Epithelial cell of proximal tubule (primary cell): ENCODE results near the gene DBN1. TPM values are rescaled to one million over a fixed set of nuclear protein-coding genes. Genes with fewer than 3 reads are reported as not detected.
"Not testable (repeated sequence)": the region's sequence is repeated elsewhere in the genome, so short reads cannot be mapped to it uniquely, and the experiment has no call there.

ENCODE experiments used
- DNase-seq: peaks from one replicate; pipeline ENCODE4 v3.0.0-alpha.2; 2011; ENCODE audit warnings: low read depth
- H3K4me3 ChIP-seq: 2 replicates; pipeline ENCODE4 v1.5.1; 2011; ENCODE audit warnings: low read depth, mild to moderate bottlenecking, low read length
- total RNA-seq: library from RNA; depleted of rRNA; stranded (reverse); fragments of >200 nt; gene quantifications from 2 replicates; pipeline ENCODE4 v1.2.3, GENCODE V29; 2015
- TF ChIP-seq, protein P1 (sequence below): conservative IDR thresholded peaks from 2 replicates; pipeline ENCODE4 v1.5.1; 2012; ENCODE audit warnings: low read depth, mild to moderate bottlenecking, low read length

The DBN1 gene
- total RNA-seq, 1 donor from 2014 or later: 471 TPM

DNA sequence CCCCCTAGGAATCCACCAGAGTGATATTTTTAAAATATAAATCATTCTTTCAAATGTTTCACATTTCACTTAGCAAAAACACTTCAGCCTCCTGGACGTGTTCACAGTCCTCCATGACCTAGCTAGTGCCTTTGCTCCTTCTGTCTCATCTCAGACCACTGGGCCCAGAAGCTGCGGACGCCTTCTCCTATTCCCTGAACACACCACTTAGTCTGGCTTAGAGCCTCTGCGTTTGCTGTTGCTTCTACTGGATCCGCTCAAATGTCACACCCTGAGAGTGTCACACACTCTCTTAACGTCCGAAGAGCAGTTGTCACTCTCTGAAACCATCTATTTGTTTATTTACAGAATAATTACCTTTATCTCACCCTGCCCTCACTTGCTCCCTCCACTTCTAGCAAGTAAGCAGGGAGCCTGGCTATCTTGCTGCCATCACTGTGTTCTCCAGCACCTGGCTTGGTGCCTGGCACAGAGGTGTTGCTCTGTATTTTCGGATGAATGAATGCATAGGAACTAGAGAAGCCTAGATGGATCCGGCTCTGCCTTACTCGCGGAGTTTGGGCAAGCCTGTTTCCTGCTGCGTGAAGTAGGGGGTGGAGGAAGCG lies 48.1 kb downstream of the DBN1 start:
- TF ChIP-seq, protein P1, sequence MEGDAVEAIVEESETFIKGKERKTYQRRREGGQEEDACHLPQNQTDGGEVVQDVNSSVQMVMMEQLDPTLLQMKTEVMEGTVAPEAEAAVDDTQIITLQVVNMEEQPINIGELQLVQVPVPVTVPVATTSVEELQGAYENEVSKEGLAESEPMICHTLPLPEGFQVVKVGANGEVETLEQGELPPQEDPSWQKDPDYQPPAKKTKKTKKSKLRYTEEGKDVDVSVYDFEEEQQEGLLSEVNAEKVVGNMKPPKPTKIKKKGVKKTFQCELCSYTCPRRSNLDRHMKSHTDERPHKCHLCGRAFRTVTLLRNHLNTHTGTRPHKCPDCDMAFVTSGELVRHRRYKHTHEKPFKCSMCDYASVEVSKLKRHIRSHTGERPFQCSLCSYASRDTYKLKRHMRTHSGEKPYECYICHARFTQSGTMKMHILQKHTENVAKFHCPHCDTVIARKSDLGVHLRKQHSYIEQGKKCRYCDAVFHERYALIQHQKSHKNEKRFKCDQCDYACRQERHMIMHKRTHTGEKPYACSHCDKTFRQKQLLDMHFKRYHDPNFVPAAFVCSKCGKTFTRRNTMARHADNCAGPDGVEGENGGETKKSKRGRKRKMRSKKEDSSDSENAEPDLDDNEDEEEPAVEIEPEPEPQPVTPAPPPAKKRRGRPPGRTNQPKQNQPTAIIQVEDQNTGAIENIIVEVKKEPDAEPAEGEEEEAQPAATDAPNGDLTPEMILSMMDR: no peak
- no peak for DNase-seq
- peak overlapping the region; percentile 52 for H3K4me3 ChIP-seq

DNA sequence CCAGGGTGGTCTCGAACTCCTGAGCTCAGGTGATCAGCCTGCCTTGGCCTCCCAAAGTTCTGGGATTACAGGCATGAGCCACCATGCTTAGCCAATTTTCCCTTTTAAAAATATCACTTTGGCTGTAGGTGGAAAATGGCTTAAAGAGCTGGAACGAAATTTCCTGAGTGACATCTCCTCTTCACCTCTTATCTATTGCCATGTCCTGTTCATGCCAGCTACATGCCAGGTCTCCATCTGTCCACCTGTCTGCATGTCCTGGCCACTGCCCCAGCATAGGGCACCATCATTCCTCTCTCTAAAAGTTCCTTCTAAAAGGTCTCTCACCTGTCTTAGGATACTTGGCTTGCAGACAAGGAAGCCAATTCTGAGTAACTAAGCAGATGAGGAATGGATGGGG lies 49.8 kb downstream of the DBN1 start:
- no peak overlapping the region for H3K4me3 ChIP-seq
- TF ChIP-seq, protein P1: no peak
- no peak for DNase-seq

DNA sequence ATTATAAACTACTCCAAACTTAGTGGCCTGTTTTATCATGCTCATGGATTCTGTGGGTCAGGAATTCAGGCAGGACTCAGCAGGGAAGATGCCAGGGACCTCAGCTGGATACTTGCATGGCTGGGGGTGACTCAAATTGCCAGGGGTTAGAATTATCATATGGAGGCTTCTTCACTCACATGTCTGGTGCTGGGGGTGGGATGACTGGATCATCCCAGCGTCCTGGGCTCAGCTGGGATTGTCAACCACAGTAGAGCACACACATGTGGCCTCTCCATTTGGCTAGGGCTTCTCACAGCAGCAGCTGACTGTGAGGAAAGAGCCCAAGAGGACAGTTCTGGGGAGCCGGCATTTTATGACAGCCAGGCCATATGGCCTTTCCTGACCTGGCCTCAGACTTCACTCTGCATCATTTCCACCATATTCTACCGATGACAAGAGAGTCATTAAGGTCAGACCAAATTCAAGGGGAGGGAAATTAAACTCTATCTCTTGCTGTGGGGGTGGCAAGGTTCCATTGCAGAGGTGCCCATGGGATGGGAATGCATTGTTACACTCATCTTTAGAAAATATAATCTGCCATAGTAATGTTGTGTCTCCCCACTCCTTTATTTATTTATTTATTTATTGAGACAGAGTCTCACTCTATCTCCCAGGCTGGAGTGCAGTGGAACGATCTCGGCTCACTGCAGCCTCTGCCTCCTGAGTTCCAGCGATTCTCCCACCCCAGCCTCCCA lies 52.2 kb downstream of the DBN1 start:
- TF ChIP-seq, protein P1: no peak
- no peak for DNase-seq
- no peak overlapping the region for H3K4me3 ChIP-seq

DNA sequence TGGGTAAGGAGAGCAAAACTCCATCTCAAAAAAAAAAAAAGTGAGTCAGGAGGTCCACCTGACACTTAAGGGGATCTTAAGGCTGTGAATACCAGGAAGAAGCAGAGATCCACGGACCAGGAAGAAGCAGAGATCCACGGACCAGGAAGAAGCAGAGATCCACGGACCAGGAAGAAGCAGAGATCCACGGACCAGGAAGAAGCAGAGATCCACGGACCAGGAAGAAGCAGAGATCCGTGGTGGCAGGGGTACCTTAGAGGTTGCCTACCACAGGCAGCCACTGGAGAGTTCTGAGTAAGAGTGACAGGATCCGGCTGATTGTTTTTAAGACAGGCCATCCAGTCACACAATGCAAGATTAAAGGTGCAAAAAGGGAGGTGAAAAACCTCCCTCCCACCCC lies 53.0 kb downstream of the DBN1 start:
- not testable (repeated sequence) for DNase-seq, H3K4me3 ChIP-seq

DNA sequence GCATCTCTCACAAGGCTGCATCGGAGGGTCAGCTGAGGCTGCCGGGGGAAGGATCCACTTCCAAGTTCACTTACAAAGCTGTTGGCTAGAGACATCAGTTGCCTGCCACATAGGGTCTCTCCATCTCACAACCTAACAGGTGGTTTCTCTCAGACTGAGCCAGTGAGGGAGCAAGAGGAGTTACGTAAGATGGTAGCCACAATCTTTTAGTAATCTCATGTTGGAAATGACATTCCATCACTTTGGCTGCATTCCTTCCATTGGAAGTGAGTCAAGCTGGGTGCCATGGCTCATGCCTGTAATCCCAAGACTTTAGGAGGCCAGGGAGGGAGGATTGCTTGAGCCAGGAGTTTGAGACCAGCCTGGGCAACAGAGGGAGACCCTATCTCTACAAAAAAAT lies 54.4 kb downstream of the DBN1 start:
- no peak for DNase-seq
- TF ChIP-seq, protein P1: no peak
- H3K4me3 ChIP-seq: no peak overlapping the region

DNA sequence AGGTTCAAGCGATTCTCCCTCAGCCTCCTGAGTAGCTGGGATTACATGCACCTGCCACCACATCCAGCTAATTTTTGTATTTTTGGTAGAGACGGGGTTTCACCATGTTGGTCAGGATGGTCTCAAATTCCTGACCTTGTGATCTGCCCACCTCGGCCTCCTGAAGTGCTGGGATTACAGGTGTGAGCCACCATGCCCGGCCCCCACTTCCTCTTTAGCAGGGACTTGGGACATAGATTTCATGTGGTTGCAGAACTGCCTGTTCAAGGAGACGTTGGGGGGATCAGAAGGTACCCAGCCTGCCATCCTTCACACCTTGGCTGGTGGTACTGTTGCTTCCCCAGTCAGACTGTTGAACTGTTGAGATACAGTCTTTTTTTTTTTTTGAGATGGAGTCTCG lies 56.4 kb downstream of the DBN1 start:
- H3K4me3 ChIP-seq, DNase-seq: not testable (repeated sequence)

DNA sequence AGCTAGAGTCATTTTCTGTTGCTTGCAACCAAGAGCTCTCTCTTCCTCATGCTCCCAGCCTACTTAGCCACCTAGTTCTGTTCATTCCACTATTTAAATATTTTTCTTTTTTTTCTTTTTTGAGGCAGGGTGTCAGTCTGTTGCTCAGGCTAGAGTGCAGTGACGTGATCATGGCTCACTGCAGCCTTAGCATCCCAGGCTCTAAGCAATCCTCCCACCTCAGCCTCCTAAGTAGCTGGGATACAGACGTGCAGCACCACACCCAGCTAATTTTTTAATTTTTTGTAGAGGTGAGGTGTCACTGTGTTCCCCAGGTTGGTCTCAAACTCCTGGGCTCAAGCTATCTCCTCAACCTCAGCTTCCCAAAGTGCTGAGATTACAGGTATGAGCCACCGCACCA lies 59.0 kb downstream of the DBN1 start:
- TF ChIP-seq, protein P1: no peak
- DNase-seq: no peak

DNA sequence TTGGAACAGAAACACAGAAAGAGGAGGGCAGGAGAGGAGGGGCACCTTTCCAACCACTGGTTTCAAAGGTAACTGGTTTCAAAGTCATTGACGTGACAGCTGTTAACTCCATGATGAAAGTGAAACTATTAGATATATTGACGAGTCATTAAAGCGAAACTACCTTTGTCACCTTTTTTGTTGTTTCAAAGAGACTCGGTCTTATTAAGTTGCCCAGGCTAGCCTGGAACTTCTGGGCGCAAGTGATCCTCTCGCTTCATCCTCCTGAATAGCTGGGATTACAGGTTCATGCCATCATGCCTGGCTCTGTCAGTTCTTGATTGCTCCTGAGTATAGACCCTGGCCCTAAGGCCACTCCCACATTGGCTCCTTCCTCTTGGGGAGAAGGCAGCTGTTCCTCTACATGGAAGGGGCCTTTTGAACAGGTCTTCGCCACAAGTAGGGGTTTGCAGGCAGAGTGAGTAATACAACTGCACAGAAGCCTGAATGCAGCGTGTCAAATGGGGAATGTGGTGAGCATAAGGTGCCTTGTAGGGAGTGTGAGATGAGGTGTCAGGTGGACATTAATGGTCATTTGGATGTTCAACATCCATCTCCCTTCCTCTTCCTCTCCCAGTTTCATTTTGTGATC lies 60.7 kb downstream of the DBN1 start:
- TF ChIP-seq, protein P1: no peak
- no peak overlapping the region for H3K4me3 ChIP-seq
- no peak for DNase-seq

More for the DNA sequence above, 59.0 kb downstream of the DBN1 start:
- no peak overlapping the region for H3K4me3 ChIP-seq
